SK-N-SH treated with all-trans-retinoic acid at 6 μM for 48 hours (cell line): ENCODE results near the gene C7orf25.

Source experiments
- ATAC-seq: fragments of 200-7000 bp; cut with Tn5 transposase; 3 replicates; pipeline ENCODE4 v1.9.1; 2020; ENCODE audit warnings: mild to moderate bottlenecking, moderate library complexity
- ESRRG ChIP-seq: fragments of 250-450 bp; sonication (Bioruptor Pico); IDR thresholded peaks from 2 replicates; pipeline ENCODE4 v1.6.1; 2021; ENCODE audit warnings: mild to moderate bottlenecking
- GLIS3 ChIP-seq: fragments of 250-450 bp; sonication (Bioruptor Pico); IDR thresholded peaks from 2 replicates; pipeline ENCODE4 v1.5.0; 2020; ENCODE audit warnings: mild to moderate bottlenecking, moderate library complexity
- OSR1 ChIP-seq: fragments of 250-450 bp; sonication (Bioruptor Pico); IDR thresholded peaks from 2 replicates; pipeline ENCODE4 v1.8.0; 2022; ENCODE audit warnings: moderate library complexity, mild to moderate bottlenecking, inconsistent platforms
- PATZ1 ChIP-seq: fragments of 250-450 bp; sonication (Bioruptor Pico); IDR thresholded peaks from 2 replicates; pipeline ENCODE4 v1.8.0; 2020; ENCODE audit warnings: mild to moderate bottlenecking, moderate library complexity, borderline replicate concordance
- POU6F1 ChIP-seq: fragments of 250-450 bp; sonication (Bioruptor Pico); IDR thresholded peaks from 2 replicates; pipeline ENCODE4 v1.8.0; 2021; ENCODE audit warnings: low read depth, mild to moderate bottlenecking, moderate library complexity, borderline replicate concordance
- PPARA ChIP-seq: fragments of 250-450 bp; sonication (Bioruptor Pico); IDR thresholded peaks from 2 replicates; pipeline ENCODE4 v1.5.0; 2020; ENCODE audit warnings: mild to moderate bottlenecking, borderline replicate concordance
- RARB ChIP-seq: fragments of 250-450 bp; sonication (Bioruptor Pico); IDR thresholded peaks from 2 replicates; pipeline ENCODE4 v1.8.0; 2021; ENCODE audit warnings: mild to moderate bottlenecking, moderate library complexity
- SNAI2 ChIP-seq: fragments of 250-450 bp; sonication (Bioruptor Pico); IDR thresholded peaks from 2 replicates; pipeline ENCODE4 v1.5.0; 2020; ENCODE audit warnings: mild to moderate bottlenecking, moderate library complexity
- ZC3H10 ChIP-seq: fragments of 250-450 bp; sonication (Bioruptor Pico); IDR thresholded peaks from 2 replicates; pipeline ENCODE4 v1.5.1; 2021; ENCODE audit warnings: mild to moderate bottlenecking, moderate library complexity
- ZFP3 ChIP-seq: fragments of 250-450 bp; sonication (Bioruptor Pico); IDR thresholded peaks from 2 replicates; pipeline ENCODE4 v1.5.0; 2020; ENCODE audit warnings: mild to moderate bottlenecking, moderate library complexity
- ZFP30 ChIP-seq: fragments of 450-650 bp; formaldehyde crosslinking; IDR thresholded peaks from 2 replicates; pipeline ENCODE4 v1.5.0; 2022; ENCODE audit warnings: mild to moderate bottlenecking, moderate library complexity
- ZNF565 ChIP-seq: fragments of 450-650 bp; formaldehyde crosslinking; conservative IDR thresholded peaks from 2 replicates; pipeline ENCODE4 v1.5.0; 2020; ENCODE audit warnings: low read depth, mild to moderate bottlenecking, moderate library complexity
- ZNF70 ChIP-seq: fragments of 450-650 bp; formaldehyde crosslinking; IDR thresholded peaks from 2 replicates; pipeline ENCODE4 v1.5.0; 2020; ENCODE audit warnings: mild to moderate bottlenecking, moderate library complexity
- TF ChIP-seq, protein P1 (sequence below): fragments of 250-450 bp; sonication (Bioruptor Pico); IDR thresholded peaks from 2 replicates; pipeline ENCODE4 v1.5.0; 2020; ENCODE audit warnings: mild to moderate bottlenecking, moderate library complexity
- TF ChIP-seq, protein P2 (sequence below): fragments of 250-450 bp; sonication (Bioruptor Pico); IDR thresholded peaks from 2 replicates; pipeline ENCODE4 v1.5.1; 2021; ENCODE audit warnings: mild to moderate bottlenecking, moderate library complexity

Gene C7orf25

DNA sequence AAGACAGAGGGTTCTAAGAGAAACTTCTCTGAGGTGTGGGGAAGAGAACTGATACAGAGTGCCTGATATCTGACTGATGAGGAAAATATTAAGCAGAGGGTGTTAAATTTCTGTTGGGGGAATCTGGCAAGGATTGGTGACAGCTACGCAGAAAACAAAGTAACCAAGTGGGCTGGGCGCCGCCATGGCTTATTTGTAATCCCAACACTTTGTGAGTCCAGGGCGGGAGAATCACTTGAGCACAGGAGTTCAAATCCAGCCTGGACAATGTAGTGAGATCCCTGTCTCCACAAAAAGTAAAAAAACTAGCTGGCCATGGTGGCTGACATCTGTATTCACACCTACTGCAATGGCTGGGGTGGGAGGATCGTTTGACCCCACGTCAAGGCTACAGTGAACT, 2.1 kb upstream of the C7orf25 start:
- no peak for ATAC-seq
- TF ChIP-seq RARB (CRISPR knock-in tag), result no peak
- no peak for TF ChIP-seq OSR1
- no peak for TF ChIP-seq PPARA (CRISPR knock-in tag)

DNA sequence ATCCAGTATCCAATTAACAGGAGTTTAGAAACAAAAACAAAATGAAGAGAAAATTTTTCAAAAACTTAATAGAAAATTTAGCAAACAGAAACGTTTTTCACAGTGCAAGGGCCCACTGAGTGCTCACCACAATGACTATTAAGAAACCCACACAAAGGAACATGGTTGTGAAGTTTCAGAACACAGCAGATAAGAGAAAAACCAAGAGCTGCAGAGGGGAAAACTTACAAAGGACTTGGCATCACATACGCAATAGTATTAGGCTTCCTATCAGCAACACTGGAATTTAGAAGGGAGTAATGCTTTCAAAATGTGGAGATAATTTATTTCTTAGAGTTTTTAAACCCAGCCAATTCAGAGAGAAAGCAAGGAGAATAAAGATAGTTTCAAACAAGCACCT, 1.7 kb upstream of the C7orf25 start:
- TF ChIP-seq ZNF565 (CRISPR knock-in tag) (no peak), ZNF70 (no peak), ESRRG (CRISPR knock-in tag) (no peak)
- no peak for ATAC-seq

GRCh38 chr7:42910306-42910705, 1.6 kb downstream of the C7orf25 start:
- TF ChIP-seq PPARA (CRISPR knock-in tag), result no peak
- no peak for TF ChIP-seq SNAI2 (CRISPR knock-in tag)
- no peak for TF ChIP-seq PATZ1 (CRISPR knock-in tag)
- TF ChIP-seq, protein P1, sequence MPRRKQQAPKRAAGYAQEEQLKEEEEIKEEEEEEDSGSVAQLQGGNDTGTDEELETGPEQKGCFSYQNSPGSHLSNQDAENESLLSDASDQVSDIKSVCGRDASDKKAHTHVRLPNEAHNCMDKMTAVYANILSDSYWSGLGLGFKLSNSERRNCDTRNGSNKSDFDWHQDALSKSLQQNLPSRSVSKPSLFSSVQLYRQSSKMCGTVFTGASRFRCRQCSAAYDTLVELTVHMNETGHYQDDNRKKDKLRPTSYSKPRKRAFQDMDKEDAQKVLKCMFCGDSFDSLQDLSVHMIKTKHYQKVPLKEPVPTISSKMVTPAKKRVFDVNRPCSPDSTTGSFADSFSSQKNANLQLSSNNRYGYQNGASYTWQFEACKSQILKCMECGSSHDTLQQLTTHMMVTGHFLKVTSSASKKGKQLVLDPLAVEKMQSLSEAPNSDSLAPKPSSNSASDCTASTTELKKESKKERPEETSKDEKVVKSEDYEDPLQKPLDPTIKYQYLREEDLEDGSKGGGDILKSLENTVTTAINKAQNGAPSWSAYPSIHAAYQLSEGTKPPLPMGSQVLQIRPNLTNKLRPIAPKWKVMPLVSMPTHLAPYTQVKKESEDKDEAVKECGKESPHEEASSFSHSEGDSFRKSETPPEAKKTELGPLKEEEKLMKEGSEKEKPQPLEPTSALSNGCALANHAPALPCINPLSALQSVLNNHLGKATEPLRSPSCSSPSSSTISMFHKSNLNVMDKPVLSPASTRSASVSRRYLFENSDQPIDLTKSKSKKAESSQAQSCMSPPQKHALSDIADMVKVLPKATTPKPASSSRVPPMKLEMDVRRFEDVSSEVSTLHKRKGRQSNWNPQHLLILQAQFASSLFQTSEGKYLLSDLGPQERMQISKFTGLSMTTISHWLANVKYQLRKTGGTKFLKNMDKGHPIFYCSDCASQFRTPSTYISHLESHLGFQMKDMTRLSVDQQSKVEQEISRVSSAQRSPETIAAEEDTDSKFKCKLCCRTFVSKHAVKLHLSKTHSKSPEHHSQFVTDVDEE (CRISPR knock-in tag), result no peak
- no peak for TF ChIP-seq ZC3H10 (CRISPR knock-in tag)
- no peak for TF ChIP-seq RARB (CRISPR knock-in tag)
- TF ChIP-seq ZFP3 (CRISPR knock-in tag), result no peak
- TF ChIP-seq ZNF565 (CRISPR knock-in tag), result no peak
- TF ChIP-seq ESRRG (CRISPR knock-in tag), result no peak
- ATAC-seq, result no peak

DNA sequence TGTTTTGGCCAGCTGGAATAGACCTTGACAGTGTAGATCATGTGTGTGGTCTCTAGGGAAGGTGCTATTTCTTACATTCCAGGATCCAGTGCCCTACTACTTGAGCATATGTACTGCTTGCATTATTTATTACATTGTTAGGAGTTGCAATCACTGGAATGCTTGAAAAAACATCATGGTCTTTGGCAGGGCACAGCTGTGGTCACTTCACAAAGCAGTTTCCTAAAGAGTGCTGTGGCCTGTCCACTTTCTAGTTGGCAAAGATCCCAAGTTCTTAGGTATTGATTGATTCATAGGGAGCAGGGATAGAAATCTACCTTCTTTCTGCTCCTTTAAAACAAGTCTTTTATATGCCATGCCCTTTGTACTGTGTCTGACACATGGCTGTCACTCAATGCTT, 4.6 kb downstream of the C7orf25 start:
- no peak for ATAC-seq
- TF ChIP-seq RARB (CRISPR knock-in tag), result no peak

DNA sequence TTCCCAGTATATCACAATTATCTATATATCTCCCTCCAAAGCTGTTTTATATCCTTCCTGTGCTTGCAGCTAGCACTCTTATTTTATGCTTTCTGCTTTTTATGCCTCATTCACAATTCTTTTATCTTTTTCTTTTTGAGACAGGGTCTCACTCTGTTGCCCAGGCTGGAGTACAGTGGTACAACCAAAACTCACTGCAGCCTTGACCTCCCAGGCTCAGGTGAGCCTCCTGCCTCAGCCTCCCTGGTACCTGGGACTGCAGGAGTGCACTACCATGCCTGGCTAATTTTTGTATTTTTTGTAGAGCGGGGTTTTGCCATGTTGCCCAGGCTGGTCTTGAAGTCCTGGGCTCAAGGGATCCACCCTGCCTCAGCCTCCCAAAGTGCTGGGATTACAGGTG, 5.7 kb downstream of the C7orf25 start:
- TF ChIP-seq, protein P2, sequence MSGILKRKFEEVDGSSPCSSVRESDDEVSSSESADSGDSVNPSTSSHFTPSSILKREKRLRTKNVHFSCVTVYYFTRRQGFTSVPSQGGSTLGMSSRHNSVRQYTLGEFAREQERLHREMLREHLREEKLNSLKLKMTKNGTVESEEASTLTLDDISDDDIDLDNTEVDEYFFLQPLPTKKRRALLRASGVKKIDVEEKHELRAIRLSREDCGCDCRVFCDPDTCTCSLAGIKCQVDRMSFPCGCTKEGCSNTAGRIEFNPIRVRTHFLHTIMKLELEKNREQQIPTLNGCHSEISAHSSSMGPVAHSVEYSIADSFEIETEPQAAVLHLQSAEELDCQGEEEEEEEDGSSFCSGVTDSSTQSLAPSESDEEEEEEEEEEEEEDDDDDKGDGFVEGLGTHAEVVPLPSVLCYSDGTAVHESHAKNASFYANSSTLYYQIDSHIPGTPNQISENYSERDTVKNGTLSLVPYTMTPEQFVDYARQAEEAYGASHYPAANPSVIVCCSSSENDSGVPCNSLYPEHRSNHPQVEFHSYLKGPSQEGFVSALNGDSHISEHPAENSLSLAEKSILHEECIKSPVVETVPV (CRISPR knock-in tag), result no peak
- TF ChIP-seq ESRRG (CRISPR knock-in tag), result no peak
- TF ChIP-seq GLIS3, result no peak
- no peak for TF ChIP-seq ZC3H10 (CRISPR knock-in tag)
- TF ChIP-seq POU6F1 (CRISPR knock-in tag), result no peak
- no peak for TF ChIP-seq ZFP3 (CRISPR knock-in tag)
- ATAC-seq, result no peak

DNA sequence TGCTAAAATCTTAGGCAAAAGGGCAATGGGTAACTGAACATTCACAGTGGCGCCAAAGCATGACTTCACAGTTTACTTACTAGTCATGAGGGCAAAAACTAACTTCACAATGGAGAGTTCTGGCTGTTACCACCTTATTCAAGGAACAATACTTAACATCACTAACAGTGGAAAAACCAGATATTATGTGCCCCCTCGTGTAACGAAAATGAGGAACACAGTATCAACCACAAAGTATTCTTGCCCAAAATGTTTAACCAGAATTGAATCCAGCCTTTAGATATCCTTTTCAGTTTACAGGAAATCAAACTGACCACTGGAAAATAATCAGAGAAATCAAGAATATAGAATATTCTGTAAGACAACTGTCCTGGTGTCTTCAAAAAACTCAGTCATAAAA, 9.5 kb downstream of the C7orf25 start:
- no peak for ATAC-seq
- TF ChIP-seq ZC3H10 (CRISPR knock-in tag) (no peak), ZNF70 (no peak), PATZ1 (CRISPR knock-in tag) (no peak), ZFP30 (no peak), ESRRG (CRISPR knock-in tag) (no peak)
- TF ChIP-seq, protein P1 (CRISPR knock-in tag), result no peak
